ENCODE data around the gene PLSCR3. TPM values are rescaled to one million over a fixed set of nuclear protein-coding genes. Genes with fewer than 3 reads are reported as not detected.

Gene PLSCR3
- polyA plus RNA-seq, 3 donors = 37.4 to 45.5 (median 41.1) TPM

DNA sequence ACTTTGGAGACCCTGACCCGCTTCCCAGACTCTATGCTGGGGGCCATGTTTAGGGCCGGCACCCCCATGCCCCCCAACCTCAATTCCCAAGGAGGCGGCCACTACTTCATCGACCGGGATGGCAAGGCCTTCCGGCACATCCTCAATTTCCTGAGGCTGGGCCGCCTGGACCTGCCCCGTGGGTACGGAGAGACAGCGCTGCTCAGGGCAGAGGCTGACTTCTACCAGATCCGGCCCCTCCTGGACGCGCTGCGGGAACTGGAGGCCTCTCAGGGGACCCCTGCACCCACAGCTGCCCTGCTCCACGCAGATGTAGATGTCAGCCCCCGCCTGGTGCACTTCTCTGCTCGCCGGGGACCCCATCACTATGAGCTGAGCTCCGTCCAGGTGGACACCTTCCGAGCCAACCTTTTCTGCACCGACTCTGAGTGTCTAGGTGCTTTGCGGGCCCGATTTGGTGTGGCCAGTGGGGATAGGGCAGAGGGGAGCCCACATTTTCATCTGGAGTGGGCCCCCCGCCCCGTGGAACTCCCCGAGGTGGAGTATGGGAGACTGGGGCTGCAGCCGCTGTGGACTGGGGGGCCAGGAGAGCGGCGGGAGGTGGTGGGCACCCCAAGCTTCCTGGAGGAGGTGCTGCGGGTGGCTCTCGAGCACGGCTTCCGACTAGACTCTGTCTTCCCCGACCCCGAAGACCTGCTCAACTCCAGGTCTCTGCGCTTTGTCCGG lies 41.3 kb downstream of the PLSCR3 start:
- DNase-seq = no peak

DNA sequence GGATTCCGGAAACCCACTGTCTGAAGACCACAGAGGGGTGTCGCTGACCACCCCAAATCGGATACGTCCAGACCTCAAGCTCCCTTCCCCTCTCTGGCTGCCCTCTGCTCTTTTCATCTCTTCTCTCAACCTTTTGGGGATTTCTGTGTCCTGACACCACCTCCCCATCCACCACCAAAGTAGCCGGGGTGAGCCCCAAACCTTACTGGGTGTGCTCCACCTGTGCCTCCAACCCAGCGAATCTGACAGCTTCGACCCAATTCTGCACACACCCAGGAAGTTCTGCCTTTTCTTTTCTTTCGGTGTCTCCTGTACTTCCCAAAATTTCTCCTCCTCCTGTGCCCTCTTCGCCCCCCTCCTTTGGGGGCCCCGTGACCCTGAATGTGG lies 41.8 kb downstream of the PLSCR3 start:
- DNase-seq = no peak

GRCh38 chr17:7351665-7352502 lies 42.4 kb downstream of the PLSCR3 start, which contains the start of gene KCTD11:
Gene KCTD11 (plus strand): TSS chr17:7352162.
- peak; percentile 86 for DNase-seq

DNA sequence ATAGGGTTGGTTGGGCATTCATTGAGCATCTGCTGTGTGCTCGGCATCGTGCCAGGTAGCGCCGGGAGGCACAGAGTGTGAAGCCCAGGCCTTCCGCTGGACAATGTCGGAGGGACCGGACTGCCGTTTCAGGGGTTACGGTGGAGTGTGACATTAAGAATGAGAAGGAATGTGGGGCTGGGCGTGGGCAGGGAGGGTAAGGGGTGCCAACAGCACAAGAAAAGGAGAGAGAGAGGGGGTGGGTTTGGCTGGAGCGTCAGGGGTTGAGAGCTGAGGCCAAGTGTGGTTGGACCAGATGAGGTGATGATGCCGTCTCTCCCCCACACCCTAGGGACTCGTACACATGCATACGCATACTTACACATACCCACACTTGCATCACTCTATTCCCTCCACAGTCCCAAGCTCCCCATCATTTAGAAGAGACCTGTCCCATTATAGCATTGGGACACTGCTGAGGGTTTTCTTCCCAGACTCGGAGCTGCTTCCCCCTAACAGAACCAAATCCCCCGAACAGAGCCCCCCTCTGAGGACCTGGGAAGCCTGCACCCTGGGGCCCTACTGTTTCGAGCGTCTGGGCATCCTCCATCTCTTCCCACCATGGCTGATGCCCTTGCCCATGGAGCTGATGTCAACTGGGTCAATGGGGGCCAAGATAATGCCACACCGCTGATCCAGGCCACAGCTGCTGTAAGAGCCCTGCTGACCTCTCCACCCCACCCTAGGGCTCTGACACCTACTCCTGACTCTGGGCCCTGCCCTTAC lies 45.7 kb downstream of the PLSCR3 start:
- DNase-seq = no peak

DNA sequence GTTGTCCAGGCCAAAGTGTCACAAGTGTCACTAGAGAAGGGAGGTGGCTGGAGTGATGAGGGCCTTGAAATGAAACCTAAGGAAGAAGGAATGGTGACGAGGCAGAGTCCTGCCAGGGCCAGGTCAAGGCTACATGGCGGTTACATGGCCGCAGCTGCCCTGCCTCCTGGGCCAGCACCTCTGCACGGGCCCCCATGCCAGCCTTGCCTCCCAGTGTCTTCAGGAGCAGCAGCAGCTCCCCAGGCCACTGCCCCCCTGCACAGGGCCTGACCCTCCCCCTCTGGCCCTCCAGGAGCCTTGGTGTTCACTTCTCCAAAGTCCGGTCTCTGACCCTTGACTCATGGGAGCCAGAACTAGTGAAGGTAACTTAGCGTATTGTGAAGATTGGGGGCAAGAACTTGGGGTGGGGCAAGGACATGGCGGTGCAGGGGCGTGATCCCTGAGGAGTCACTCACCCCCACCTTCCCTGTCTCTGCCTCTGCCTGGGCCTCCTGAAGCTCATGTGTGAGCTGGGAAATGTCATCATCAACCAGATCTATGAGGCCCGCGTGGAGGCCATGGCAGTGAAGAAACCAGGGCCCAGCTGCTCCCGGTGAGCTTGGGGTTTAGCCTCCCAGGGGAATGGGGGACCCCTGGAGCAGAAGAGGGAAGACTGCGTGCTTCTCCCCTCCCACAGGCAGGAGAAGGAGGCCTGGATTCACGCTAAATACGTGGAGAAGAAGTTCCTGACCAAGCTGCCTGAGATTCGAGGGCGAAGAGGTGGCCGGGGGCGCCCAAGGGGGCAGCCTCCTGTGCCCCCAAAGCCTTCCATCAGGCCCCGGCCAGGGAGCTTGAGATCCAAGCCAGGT lies 46.5 kb downstream of the PLSCR3 start:
- no peak for DNase-seq

- no peak for DNase-seq
These were observed 47.3 kb downstream of the PLSCR3 start for GRCh38 chr17:7346761-7347614.

DNA sequence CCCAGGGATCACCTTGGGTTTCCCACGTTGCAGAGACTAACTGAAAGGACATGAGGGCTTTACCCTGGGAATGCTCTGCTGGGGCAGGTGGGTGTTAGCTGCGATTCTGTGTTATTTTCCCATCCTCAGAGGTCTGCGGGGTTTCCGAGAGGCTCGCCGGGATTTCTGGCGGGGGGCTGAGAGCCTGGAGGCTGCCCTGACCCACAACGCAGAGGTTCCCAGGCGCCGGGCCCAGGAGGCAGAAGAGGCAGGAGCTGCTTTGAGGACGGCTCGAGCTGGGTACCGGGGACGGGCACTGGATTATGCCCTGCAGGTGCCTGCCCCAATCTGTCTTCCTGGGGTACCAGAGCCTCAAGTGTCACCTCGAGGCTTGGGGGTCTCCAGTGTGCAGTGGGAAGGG lies 51.1 kb downstream of the PLSCR3 start:
- no peak for DNase-seq

- DNase-seq = no peak
These were observed 52.5 kb downstream of the PLSCR3 start for GRCh38 chr17:7341842-7342241.

DNA sequence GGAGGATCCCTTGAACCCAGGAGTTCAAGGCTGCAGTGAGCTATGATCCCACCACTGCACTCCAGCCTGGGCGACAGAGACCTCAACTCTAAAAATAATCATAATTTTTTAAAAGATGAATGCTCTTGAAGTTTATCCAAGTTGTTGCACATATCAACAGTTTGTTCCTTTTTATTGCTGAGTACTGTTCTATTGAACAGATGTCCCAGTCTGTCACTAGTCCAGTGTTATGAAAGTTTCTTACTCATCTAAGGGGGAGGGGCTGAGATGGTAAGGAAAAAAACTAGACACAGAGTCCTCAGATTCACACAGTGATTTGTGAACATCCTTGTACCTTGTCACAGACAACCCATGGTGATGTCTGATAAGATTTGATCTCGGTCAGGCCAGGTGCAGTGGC lies 54.1 kb downstream of the PLSCR3 start:
- DNase-seq = no peak

Other genes starting within 250 kb of the PLSCR3 start
- 10 to 100 TPM in 1 of 3 donors, 1 to 10 TPM in 2; 8.1 to 10.6 (median 8.6) TPM for gene ASGR1, start 215.2 kb downstream of the PLSCR3 start, polyA plus RNA-seq (ENCODE audit: insufficient read length in 3 of 3)
- 10 to 100 TPM; 32.1 to 39.7 (median 35.3) TPM for gene DLG4, start 174.7 kb downstream of the PLSCR3 start, polyA plus RNA-seq (ENCODE audit: insufficient read length in 3 of 3)
- gene ACADVL, start 174.6 kb downstream of the PLSCR3 start, polyA plus RNA-seq (ENCODE audit: insufficient read length in 3 of 3) = 100 to 1,000 TPM; 488 to 565 (median 530) TPM
- gene DVL2, start 160.0 kb downstream of the PLSCR3 start, polyA plus RNA-seq (ENCODE audit: insufficient read length in 3 of 3) = 10 to 100 TPM; 62.4 to 66.1 (median 64.6) TPM
- 10 to 100 TPM; 59.0 to 72.3 (median 64.3) TPM for gene PHF23, start 155.1 kb downstream of the PLSCR3 start, polyA plus RNA-seq (ENCODE audit: insufficient read length in 3 of 3)
- gene GABARAP, start 152.1 kb downstream of the PLSCR3 start, polyA plus RNA-seq (ENCODE audit: insufficient read length in 3 of 3) = 100 to 1,000 TPM; 456 to 505 (median 482) TPM
- gene CTDNEP1, start 142.8 kb downstream of the PLSCR3 start, polyA plus RNA-seq (ENCODE audit: insufficient read length in 3 of 3) = 100 to 1,000 TPM; 145 to 149 (median 146) TPM
- gene ELP5, start 142.3 kb downstream of the PLSCR3 start, polyA plus RNA-seq (ENCODE audit: insufficient read length in 3 of 3) = 10 to 100 TPM; 53.8 to 63.4 (median 57.1) TPM
- gene CLDN7, start 132.0 kb downstream of the PLSCR3 start, polyA plus RNA-seq (ENCODE audit: insufficient read length in 3 of 3) = 10 to 100 TPM; 45.0 to 67.5 (median 58.4) TPM
- gene SLC2A4, start 112.8 kb downstream of the PLSCR3 start, polyA plus RNA-seq (ENCODE audit: insufficient read length in 3 of 3) = 1 to 10 TPM; 1.8 to 3.7 (median 2.5) TPM
- gene YBX2, start 99.9 kb downstream of the PLSCR3 start, polyA plus RNA-seq (ENCODE audit: insufficient read length in 3 of 3) = 1 to 10 TPM; 4.0 to 4.7 (median 4.2) TPM
- 100 to 1,000 TPM; 289 to 360 (median 348) TPM for gene EIF5A, start 86.9 kb downstream of the PLSCR3 start, polyA plus RNA-seq (ENCODE audit: insufficient read length in 3 of 3)
- 100 to 1,000 TPM in 1 of 3 donors, 10 to 100 TPM in 2; 96.6 to 102 (median 97.8) TPM for gene GPS2, start 79.2 kb downstream of the PLSCR3 start, polyA plus RNA-seq (ENCODE audit: insufficient read length in 3 of 3)
- 10 to 100 TPM; 32.4 to 37.7 (median 35.8) TPM for gene NEURL4, start 65.2 kb downstream of the PLSCR3 start, polyA plus RNA-seq (ENCODE audit: insufficient read length in 3 of 3)
- 10 to 100 TPM in 1 of 3 donors, 1 to 10 TPM in 2; 7.0 to 10.2 (median 9.8) TPM for gene ACAP1, start 58.0 kb downstream of the PLSCR3 start, polyA plus RNA-seq (ENCODE audit: insufficient read length in 3 of 3)
- 10 to 100 TPM; 11.8 to 14.5 (median 13.1) TPM for gene KCTD11, start 42.4 kb downstream of the PLSCR3 start, polyA plus RNA-seq (ENCODE audit: insufficient read length in 3 of 3)
- gene TMEM95, start 39.4 kb downstream of the PLSCR3 start, polyA plus RNA-seq (ENCODE audit: insufficient read length in 3 of 3) = not detected
- gene TNK1, start 13.4 kb downstream of the PLSCR3 start, polyA plus RNA-seq (ENCODE audit: insufficient read length in 3 of 3) = 1 to 10 TPM; 5.7 to 7.9 (median 6.1) TPM
- 100 to 1,000 TPM in 1 of 3 donors, 10 to 100 TPM in 2; 83.2 to 104 (median 93.7) TPM for gene TMEM256, start 9.6 kb upstream of the PLSCR3 start, polyA plus RNA-seq (ENCODE audit: insufficient read length in 3 of 3)
- 10 to 100 TPM; 27.6 to 31.3 (median 29.4) TPM for gene NLGN2, start 13.3 kb upstream of the PLSCR3 start, polyA plus RNA-seq (ENCODE audit: insufficient read length in 3 of 3)
- not detected for gene SPEM1, start 25.8 kb upstream of the PLSCR3 start, polyA plus RNA-seq (ENCODE audit: insufficient read length in 3 of 3)
- gene SPEM2, start 31.1 kb upstream of the PLSCR3 start, polyA plus RNA-seq (ENCODE audit: insufficient read length in 3 of 3) = not detected
- not detected for gene SPEM3, start 34.3 kb upstream of the PLSCR3 start, polyA plus RNA-seq (ENCODE audit: insufficient read length in 3 of 3)
- 1 to 10 TPM; 4.4 to 5.5 (median 5.1) TPM for gene TMEM102, start 40.9 kb upstream of the PLSCR3 start, polyA plus RNA-seq (ENCODE audit: insufficient read length in 3 of 3)
- gene FGF11, start 45.0 kb upstream of the PLSCR3 start, polyA plus RNA-seq (ENCODE audit: insufficient read length in 3 of 3) = 1 to 10 TPM; 5.9 to 6.7 (median 6.0) TPM
- gene CHRNB1, start 50.5 kb upstream of the PLSCR3 start, polyA plus RNA-seq (ENCODE audit: insufficient read length in 3 of 3) = 10 to 100 TPM in 2 of 3 donors, 1 to 10 TPM in 1; 9.0 to 12.1 (median 10.7) TPM
- 10 to 100 TPM; 40.8 to 49.5 (median 47.1) TPM for gene ZBTB4, start 85.1 kb upstream of the PLSCR3 start, polyA plus RNA-seq (ENCODE audit: insufficient read length in 3 of 3)
- under 1 TPM; 0.20 to 0.67 (median 0.52) TPM for gene SLC35G6, start 86.9 kb upstream of the PLSCR3 start, polyA plus RNA-seq (ENCODE audit: insufficient read length in 3 of 3)
- gene POLR2A, start 89.8 kb upstream of the PLSCR3 start, polyA plus RNA-seq (ENCODE audit: insufficient read length in 3 of 3) = 100 to 1,000 TPM; 142 to 149 (median 143) TPM
- 10 to 100 TPM; 25.7 to 30.1 (median 28.2) TPM for gene TNFSF12, start 154.5 kb upstream of the PLSCR3 start, polyA plus RNA-seq (ENCODE audit: insufficient read length in 3 of 3)
- gene TNFSF13, start 164.2 kb upstream of the PLSCR3 start, polyA plus RNA-seq (ENCODE audit: insufficient read length in 3 of 3) = 10 to 100 TPM; 12.8 to 18.2 (median 13.5) TPM
- 10 to 100 TPM; 61.2 to 77.8 (median 73.5) TPM for gene SENP3, start 167.4 kb upstream of the PLSCR3 start, polyA plus RNA-seq (ENCODE audit: insufficient read length in 3 of 3)
- 10 to 100 TPM; 58.8 to 76.9 (median 62.4) TPM for gene CD68, start 185.1 kb upstream of the PLSCR3 start, polyA plus RNA-seq (ENCODE audit: insufficient read length in 3 of 3)
- 100 to 1,000 TPM; 106 to 126 (median 123) TPM for gene MPDU1, start 189.3 kb upstream of the PLSCR3 start, polyA plus RNA-seq (ENCODE audit: insufficient read length in 3 of 3)
- gene SOX15, start 195.6 kb upstream of the PLSCR3 start, polyA plus RNA-seq (ENCODE audit: insufficient read length in 3 of 3) = 1 to 10 TPM; 3.7 to 4.9 (median 3.8) TPM
- gene FXR2, start 220.4 kb upstream of the PLSCR3 start, polyA plus RNA-seq (ENCODE audit: insufficient read length in 3 of 3) = 10 to 100 TPM; 48.9 to 54.0 (median 52.3) TPM
- 100 to 1,000 TPM; 145 to 161 (median 161) TPM for gene SAT2, start 233.3 kb upstream of the PLSCR3 start, polyA plus RNA-seq (ENCODE audit: insufficient read length in 3 of 3)
- 1 to 10 TPM; 4.6 to 7.3 (median 6.4) TPM for gene SHBG, start 235.6 kb upstream of the PLSCR3 start, polyA plus RNA-seq (ENCODE audit: insufficient read length in 3 of 3)